BJ (cell line): Measurements from ENCODE around the gene IRF6. TPM values are rescaled to one million over a fixed set of nuclear protein-coding genes. Genes with fewer than 3 reads are reported as not detected.

Source experiments
- CTCF ChIA-PET: fragments of 350-600 bp; formaldehyde crosslinking; extraction: SDS; loops from one replicate; lab custom pipeline; 2021; ENCODE audit warnings: antibody characterized with exemption, inconsistent platforms; lab: Yijun Ruan, JAX
- POLR2A ChIA-PET: fragments of 300-600 bp; sonication (Branson Sonifier 250); formaldehyde crosslinking; extraction: SDS; loops from one replicate; lab custom pipeline; 2021; ENCODE audit warnings: antibody characterized with exemption; lab: Charles Lee
- DNase-seq: peaks from one replicate; pipeline ENCODE4 v3.0.0-alpha.2; 2011; ENCODE audit warnings: low read depth
- H3K27me3 ChIP-seq: 2 replicates; pipeline ENCODE4 v1.6.0; 2011; ENCODE audit warnings: low read length; ENCODE audit not compliant: control insufficient read depth, insufficient read depth
- H3K36me3 ChIP-seq: 2 replicates; pipeline ENCODE4 v1.5.1; 2011; ENCODE audit warnings: low read length; ENCODE audit not compliant: control insufficient read depth, insufficient read depth
- H3K4me3 ChIP-seq: 2 replicates; pipeline ENCODE4 v1.5.1; 2011; ENCODE audit warnings: low read depth, mild to moderate bottlenecking, control low read depth, low read length
- polyA plus RNA-seq: library from polyadenylated mRNA; depleted of rRNA; stranded (reverse); fragments of >200 nt; gene quantifications from 2 replicates; pipeline ENCODE4 v1.2.3, GENCODE V29; 2011
- TF ChIP-seq, protein P1 (sequence below): IDR thresholded peaks from 2 replicates; pipeline ENCODE4 v1.5.1; 2011; ENCODE audit warnings: low read depth, mild to moderate bottlenecking, control low read depth, inconsistent platforms, low read length, moderate library complexity; ENCODE audit not compliant: insufficient read depth

IRF6 gene
- polyA plus RNA-seq, 1 experiment, result 1.7 TPM

DNA sequence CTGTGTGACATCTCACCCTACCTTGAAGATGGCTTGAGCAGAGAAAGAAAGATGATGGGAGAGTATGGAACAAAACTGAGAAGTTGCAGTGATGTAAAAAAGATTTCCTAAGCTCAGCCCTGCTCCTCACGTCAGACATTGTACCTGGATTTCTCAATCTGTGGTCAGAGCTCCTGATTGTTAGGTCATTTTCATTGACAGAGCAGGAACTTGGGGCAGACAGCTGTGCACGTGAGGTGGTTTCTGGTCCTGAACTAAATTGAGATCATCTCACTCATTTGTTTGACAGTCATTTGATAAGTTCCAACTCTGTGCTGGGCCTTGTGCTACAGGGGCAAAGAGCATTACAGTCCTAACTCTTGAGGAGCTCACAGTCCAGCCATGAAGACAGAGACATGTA lies 39.9 kb downstream of the IRF6 start:
- DNase-seq, result no peak
- H3K36me3 ChIP-seq, result no peaks in the 10 kb centered on the region
- TF ChIP-seq, protein P1, sequence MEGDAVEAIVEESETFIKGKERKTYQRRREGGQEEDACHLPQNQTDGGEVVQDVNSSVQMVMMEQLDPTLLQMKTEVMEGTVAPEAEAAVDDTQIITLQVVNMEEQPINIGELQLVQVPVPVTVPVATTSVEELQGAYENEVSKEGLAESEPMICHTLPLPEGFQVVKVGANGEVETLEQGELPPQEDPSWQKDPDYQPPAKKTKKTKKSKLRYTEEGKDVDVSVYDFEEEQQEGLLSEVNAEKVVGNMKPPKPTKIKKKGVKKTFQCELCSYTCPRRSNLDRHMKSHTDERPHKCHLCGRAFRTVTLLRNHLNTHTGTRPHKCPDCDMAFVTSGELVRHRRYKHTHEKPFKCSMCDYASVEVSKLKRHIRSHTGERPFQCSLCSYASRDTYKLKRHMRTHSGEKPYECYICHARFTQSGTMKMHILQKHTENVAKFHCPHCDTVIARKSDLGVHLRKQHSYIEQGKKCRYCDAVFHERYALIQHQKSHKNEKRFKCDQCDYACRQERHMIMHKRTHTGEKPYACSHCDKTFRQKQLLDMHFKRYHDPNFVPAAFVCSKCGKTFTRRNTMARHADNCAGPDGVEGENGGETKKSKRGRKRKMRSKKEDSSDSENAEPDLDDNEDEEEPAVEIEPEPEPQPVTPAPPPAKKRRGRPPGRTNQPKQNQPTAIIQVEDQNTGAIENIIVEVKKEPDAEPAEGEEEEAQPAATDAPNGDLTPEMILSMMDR, result no peak
- ChIA-PET POLR2A (no interaction called here), CTCF (interaction anchor here (1.1 to 1.6 kb wide), 2 partner anchors 9 to 18 kb away, joined by 6 to 7 read pairs; no protein-coding TSS in a partner anchor)
- H3K27me3 ChIP-seq, result no peaks in the 10 kb centered on the region; the same call in 1 of the 2 replicates
- H3K4me3 ChIP-seq, result no peak overlapping the region

DNA sequence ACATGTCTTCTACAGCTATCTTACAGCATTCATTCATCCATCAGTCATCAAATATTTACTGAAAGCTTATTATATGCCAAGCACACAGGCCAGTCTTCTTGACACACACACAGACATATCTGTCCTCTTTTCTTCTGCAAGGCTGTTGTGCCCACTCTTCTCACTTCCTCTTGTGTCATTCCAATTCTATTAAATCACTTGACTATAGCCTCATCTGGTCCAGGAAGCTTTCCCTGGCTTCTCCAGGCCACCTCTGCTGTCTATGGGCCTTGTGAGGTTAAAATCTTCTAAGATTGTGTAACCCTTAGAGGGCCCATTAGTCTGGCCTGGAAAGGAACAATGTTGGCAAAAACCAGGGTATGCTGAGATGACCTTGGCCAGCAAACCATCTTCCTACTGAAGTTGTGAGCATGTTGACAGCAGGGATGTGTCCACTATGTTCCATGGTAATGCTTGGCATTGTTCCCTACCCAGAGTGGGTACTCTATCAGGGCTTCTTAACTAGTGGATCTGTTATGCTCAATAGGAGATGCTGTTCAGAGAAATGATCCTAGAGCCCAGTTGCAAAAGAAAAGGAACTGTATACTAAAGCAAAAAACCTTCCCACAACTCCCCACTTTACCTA lies 44.8 kb downstream of the IRF6 start:
- CTCF ChIA-PET, result interaction anchor here (1.1 to 3.6 kb wide), 2 partner anchors 13 to 14 kb away, joined by 4 to 14 read pairs; no protein-coding TSS in a partner anchor
- Histone ChIP-seq H3K4me3 (no peak overlapping the region), H3K36me3 (no peaks in the 10 kb centered on the region), H3K27me3 (peaks cover 2% of the 10 kb centered on the region)
- POLR2A ChIA-PET, result no interaction called here
- TF ChIP-seq, protein P1, result no peak
- DNase-seq, result no peak

GRCh38 chr1:209759829-209760359 lies 46.0 kb downstream of the IRF6 start:
- TF ChIP-seq, protein P1, result no peak
- ChIA-PET POLR2A (interaction anchor here (0.6 kb wide), 1 partner anchor 72 kb away, joined by 4 read pairs; no protein-coding TSS in a partner anchor), CTCF (interaction anchor here (0.8 to 3.6 kb wide), 3 partner anchors 12 to 654 kb away, joined by 3 to 14 read pairs (median 4); no protein-coding TSS in a partner anchor)
- peaks cover 2% of the 10 kb centered on the region; the same call in 1 of the 2 replicates for H3K27me3 ChIP-seq
- H3K36me3 ChIP-seq, result no peaks in the 10 kb centered on the region
- DNase-seq, result no peak
- no peak overlapping the region for H3K4me3 ChIP-seq

DNA sequence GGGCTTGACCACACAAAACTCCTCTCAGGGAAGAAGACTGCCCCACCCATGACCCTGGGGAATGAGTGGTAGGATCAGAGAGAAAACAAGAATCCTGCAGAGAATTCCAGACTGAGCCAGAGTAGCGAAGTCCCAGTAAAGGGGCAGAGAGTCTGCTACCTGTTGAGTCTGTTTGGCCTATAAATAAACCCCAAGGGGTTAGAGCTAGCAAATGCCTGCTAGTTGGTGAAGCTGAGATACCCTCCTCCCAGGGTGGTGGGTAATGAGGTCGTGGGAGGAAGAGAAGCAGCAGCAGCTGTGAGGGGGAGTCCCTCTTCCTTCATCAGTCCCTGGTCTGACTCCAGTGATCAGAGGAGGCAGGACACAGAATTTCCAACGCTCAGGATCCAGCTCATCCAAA lies 47.5 kb downstream of the IRF6 start:
- ChIA-PET POLR2A (no interaction called here), CTCF (interaction anchor here (3.3 kb wide), 1 partner anchor 10 kb away, joined by 11 read pairs; no protein-coding TSS in a partner anchor)
- DNase-seq, result no peak

More for the DNA sequence above, 47.5 kb downstream of the IRF6 start:
- Histone ChIP-seq H3K36me3 (no peaks in the 10 kb centered on the region), H3K4me3 (no peak overlapping the region), H3K27me3 (peaks cover 2% of the 10 kb centered on the region; the same call in 1 of the 2 replicates)
- TF ChIP-seq, protein P1, result no peak
